WERI-Rb-1 (cell line): ENCODE measurements around the gene FAM89A.

Source experiments
- DNase-seq: peaks from one replicate; pipeline ENCODE4 v3.0.0-alpha.2; 2020
- H3K27ac ChIP-seq: fragments of 250-450 bp; sonication (Bioruptor Pico); 2 replicates; pipeline ENCODE4 v1.5.1; 2020; ENCODE audit warnings: mild to moderate bottlenecking, moderate library complexity
- H3K27me3 ChIP-seq: fragments of 250-450 bp; sonication (Bioruptor Pico); 2 replicates; pipeline ENCODE4 v1.5.1; 2021; ENCODE audit warnings: mild to moderate bottlenecking, low read depth, moderate library complexity; ENCODE audit not compliant: insufficient read depth, severe bottlenecking
- H3K36me3 ChIP-seq: fragments of 250-450 bp; sonication (Bioruptor Pico); 2 replicates; pipeline ENCODE4 v1.5.1; 2020; ENCODE audit warnings: mild to moderate bottlenecking, moderate library complexity
- H3K4me3 ChIP-seq: 2 replicates; pipeline ENCODE4 v1.5.1; 2011; ENCODE audit warnings: low read depth, mild to moderate bottlenecking, control low read depth, low read length
- H3K9me3 ChIP-seq: fragments of 250-450 bp; sonication (Bioruptor Pico); 2 replicates; pipeline ENCODE4 v1.5.1; 2021; ENCODE audit warnings: mild to moderate bottlenecking, moderate library complexity; ENCODE audit not compliant: severe bottlenecking
- CTCF ChIP-seq: IDR thresholded peaks from 2 replicates; pipeline ENCODE4 v1.5.1; 2011; ENCODE audit warnings: low read depth, mild to moderate bottlenecking, control low read depth, inconsistent platforms, low read length

FAM89A gene

GRCh38 chr1:231040019-231040799 lies at the start of gene FAM89A:
Gene FAM89A (minus strand): TSS chr1:231040254. CDS start chr1:231040211, 43 bp downstream.
- H3K27me3 ChIP-seq: no peaks in the 10 kb centered on the region

GRCh38 chr1:231084353-231084752 lies 44.3 kb upstream of the FAM89A start:
- H3K9me3 ChIP-seq: no peaks in the 10 kb centered on the region
- H3K36me3 ChIP-seq: no peaks in the 10 kb centered on the region
- H3K27me3 ChIP-seq: no peaks in the 10 kb centered on the region
- DNase-seq: no peak
- no peak overlapping the region for H3K4me3 ChIP-seq
- TF ChIP-seq CTCF: no peak
- H3K27ac ChIP-seq: no peak overlapping the region

More at GRCh38 chr1:231040019-231040799, at the start of gene FAM89A:
- Histone ChIP-seq H3K9me3 (peaks cover 5% of the 10 kb centered on the region), H3K36me3 (peaks cover 32% of the 10 kb centered on the region), H3K27ac (peak within 1 kb of the TSS; percentile 98), H3K4me3 (peak within 1 kb of the TSS; percentile 91)
- TF ChIP-seq CTCF: no peak
- peak; percentile 79 for DNase-seq

GRCh38 chr1:231079163-231079562 lies 39.1 kb upstream of the FAM89A start:
- Histone ChIP-seq H3K36me3 (no peaks in the 10 kb centered on the region), H3K9me3 (no peaks in the 10 kb centered on the region), H3K27me3 (no peaks in the 10 kb centered on the region), H3K27ac (no peak overlapping the region), H3K4me3 (no peak overlapping the region)
- no peak for TF ChIP-seq CTCF
- DNase-seq: no peak

GRCh38 chr1:231078250-231078649 lies 38.2 kb upstream of the FAM89A start:
- TF ChIP-seq CTCF: no peak
- no peak overlapping the region for H3K4me3 ChIP-seq
- no peak overlapping the region for H3K27ac ChIP-seq
- no peaks in the 10 kb centered on the region for H3K36me3 ChIP-seq
- H3K9me3 ChIP-seq: no peaks in the 10 kb centered on the region
- no peak for DNase-seq
- no peaks in the 10 kb centered on the region for H3K27me3 ChIP-seq

GRCh38 chr1:231076802-231077201 lies 36.7 kb upstream of the FAM89A start:
- Histone ChIP-seq H3K27ac (no peak overlapping the region), H3K36me3 (no peaks in the 10 kb centered on the region), H3K4me3 (no peak overlapping the region), H3K27me3 (no peaks in the 10 kb centered on the region), H3K9me3 (no peaks in the 10 kb centered on the region)
- no peak for DNase-seq
- TF ChIP-seq CTCF: no peak
